ENCODE results near the gene SLC16A3. TPM values are rescaled to one million over a fixed set of nuclear protein-coding genes. Genes with fewer than 3 reads are reported as not detected.

Gene SLC16A3
- total and polyA plus RNA-seq, 2 of the 8 experiments (the other 6 are each of a cell fraction or from before 2014, with no cell fraction given) = 3.8 to 8.7 TPM

GRCh38 chr17:82213251-82214011, 15.4 kb upstream of the SLC16A3 start (continued):
- TF ChIP-seq, protein P1, sequence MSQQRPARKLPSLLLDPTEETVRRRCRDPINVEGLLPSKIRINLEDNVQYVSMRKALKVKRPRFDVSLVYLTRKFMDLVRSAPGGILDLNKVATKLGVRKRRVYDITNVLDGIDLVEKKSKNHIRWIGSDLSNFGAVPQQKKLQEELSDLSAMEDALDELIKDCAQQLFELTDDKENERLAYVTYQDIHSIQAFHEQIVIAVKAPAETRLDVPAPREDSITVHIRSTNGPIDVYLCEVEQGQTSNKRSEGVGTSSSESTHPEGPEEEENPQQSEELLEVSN (IDR thresholded peaks at IDR 0.05) = no peak; the same call in 1 of the 2 replicates
- TF ChIP-seq SP1 (IDR thresholded peaks at IDR 0.05; ENCODE audit: low read depth, low read length) (no peak), SUZ12 (IDR thresholded peaks at IDR 0.05; ENCODE audit: low read length) (0 out of 2 replicates have a peak, but pooled peaks have one; percentile 30), SAP30 (IDR thresholded peaks at IDR 0.05; ENCODE audit: insufficient read depth, insufficient replicate concordance, low read length) (no peak), TAF7 (optimal IDR thresholded peaks at IDR 0.05; ENCODE audit: borderline replicate concordance, low read depth, low read length) (no peak), BRCA1 (IDR thresholded peaks at IDR 0.05; ENCODE audit: low read depth, low read length) (no peak), EZH2 (IDR thresholded peaks at IDR 0.05; ENCODE audit: low read depth, low read length, severe bottlenecking) (peak; percentile 48), TBP (IDR thresholded peaks at IDR 0.05; ENCODE audit: low read depth, low read length) (no peak), SIN3A (conservative IDR thresholded peaks at IDR 0.05 in 1 of 2, IDR thresholded peaks at IDR 0.05 in 1 of 2; ENCODE audit: low read depth in 1 of 2, low read length in 2 of 2) (no peak), SP4 (IDR thresholded peaks at IDR 0.05; ENCODE audit: low read length) (no peak), KDM4A (IDR thresholded peaks at IDR 0.05; ENCODE audit: low read depth, low read length, severe bottlenecking) (peak; percentile 52), MAFK (IDR thresholded peaks at IDR 0.05; ENCODE audit: low read depth, low read length) (no peak), POU5F1 (IDR thresholded peaks at IDR 0.05; ENCODE audit: low read depth, low read length) (no peak), CHD1 (IDR thresholded peaks at IDR 0.05; ENCODE audit: low read depth, low read length) (no peak), RBBP5 (IDR thresholded peaks at IDR 0.05; ENCODE audit: borderline replicate concordance, low read depth, low read length) (no peak), MAX (IDR thresholded peaks at IDR 0.05) (peak; percentile 57; the same call in 1 of the 2 replicates), YY1 (IDR thresholded peaks at IDR 0.05; ENCODE audit: low read depth, low read length) (no peak)

Measured in H1 (cell line).